Tibial nerve (tissue), 4 donors: Measurements from ENCODE around the gene NKAIN4.

Experiments used
- EP300 ChIP-seq, 2 donors: sonication (generic); formaldehyde crosslinking; IDR thresholded peaks; one replicate each; pipeline ENCODE4 v1.6.1; 2017; ENCODE audit warnings: antibody characterized with exemption in 2 of 2, mild to moderate bottlenecking in 1 of 2
- POLR2A ChIP-seq, 2 donors: fragments of 450-650 bp; IDR thresholded peaks; one replicate each; pipeline ENCODE4 v1.6.1; 2017; ENCODE audit warnings: antibody characterized with exemption in 2 of 2, mild to moderate bottlenecking in 2 of 2, moderate library complexity in 2 of 2
- TF ChIP-seq, protein P1 (sequence below), 5 experiments: fragments of 200-600 bp in 3 of 5; fragments of 450-650 bp in 2 of 5; sonication (generic) in 3 of 5; IDR thresholded peaks; one replicate each; pipeline ENCODE4 v1.5.1; 2016 to 2019; ENCODE audit warnings: antibody characterized with exemption in 5 of 5, mild to moderate bottlenecking in 3 of 5, moderate library complexity in 2 of 5

DNA sequence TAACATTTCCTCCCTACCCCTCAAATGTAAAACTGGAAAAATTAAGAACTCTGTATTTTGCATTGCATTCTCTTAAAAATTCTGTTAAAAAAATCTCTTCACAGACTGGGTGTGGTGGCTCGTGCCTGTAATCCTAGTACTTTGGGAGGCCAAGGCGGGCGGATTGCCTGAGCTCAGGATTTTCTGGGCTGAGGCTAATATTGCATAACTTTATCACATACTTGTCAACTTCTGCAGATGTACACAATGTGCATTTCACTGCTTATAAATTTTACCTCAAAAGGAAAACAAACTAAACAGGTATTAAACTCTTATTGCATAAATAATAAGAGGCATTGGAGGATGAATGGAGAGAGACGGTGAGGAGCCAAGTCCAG, 59.5 kb downstream of the NKAIN4 start:
- TF ChIP-seq, protein P1, sequence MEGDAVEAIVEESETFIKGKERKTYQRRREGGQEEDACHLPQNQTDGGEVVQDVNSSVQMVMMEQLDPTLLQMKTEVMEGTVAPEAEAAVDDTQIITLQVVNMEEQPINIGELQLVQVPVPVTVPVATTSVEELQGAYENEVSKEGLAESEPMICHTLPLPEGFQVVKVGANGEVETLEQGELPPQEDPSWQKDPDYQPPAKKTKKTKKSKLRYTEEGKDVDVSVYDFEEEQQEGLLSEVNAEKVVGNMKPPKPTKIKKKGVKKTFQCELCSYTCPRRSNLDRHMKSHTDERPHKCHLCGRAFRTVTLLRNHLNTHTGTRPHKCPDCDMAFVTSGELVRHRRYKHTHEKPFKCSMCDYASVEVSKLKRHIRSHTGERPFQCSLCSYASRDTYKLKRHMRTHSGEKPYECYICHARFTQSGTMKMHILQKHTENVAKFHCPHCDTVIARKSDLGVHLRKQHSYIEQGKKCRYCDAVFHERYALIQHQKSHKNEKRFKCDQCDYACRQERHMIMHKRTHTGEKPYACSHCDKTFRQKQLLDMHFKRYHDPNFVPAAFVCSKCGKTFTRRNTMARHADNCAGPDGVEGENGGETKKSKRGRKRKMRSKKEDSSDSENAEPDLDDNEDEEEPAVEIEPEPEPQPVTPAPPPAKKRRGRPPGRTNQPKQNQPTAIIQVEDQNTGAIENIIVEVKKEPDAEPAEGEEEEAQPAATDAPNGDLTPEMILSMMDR (IDR thresholded peaks at IDR 0.05), result no peak
- TF ChIP-seq POLR2A (IDR thresholded peaks at IDR 0.05) (no peak), EP300 (IDR thresholded peaks at IDR 0.05) (no peak)
